GM18520 (cell line): Measurements from ENCODE around the gene SCAMP3.
A peak's percentile ranks its signal among the peaks of the same experiment; 100 is the strongest.
"Not testable (repeated sequence)": the region's sequence is repeated elsewhere in the genome, so short reads cannot be mapped to it uniquely, and the experiment has no call there.

ENCODE experiments used
- ATAC-seq: cut with Tn5 transposase; IDR thresholded peaks from one replicate; pipeline ENCODE4 v1.9.1; 2021; ENCODE audit not compliant: unreplicated experiment

The SCAMP3 gene

GRCh38 chr1:155255243-155256007, 6.7 kb downstream of the SCAMP3 start, which contains the start of gene ENTREP3:
ENTREP3 (minus strand) TSS chr1:155255483; CDS start chr1:155254877, 606 bp downstream.
- peak; percentile 34 for ATAC-seq

- no peak for ATAC-seq
Measured at GRCh38 chr1:155254714-155255242, 7.4 kb downstream of the SCAMP3 start.

- no peak for ATAC-seq
Measured at GRCh38 chr1:155254228-155254713, 7.9 kb downstream of the SCAMP3 start.

GRCh38 chr1:155253797-155254196, 8.4 kb downstream of the SCAMP3 start:
- ATAC-seq = no peak

- no peak for ATAC-seq
Measured at GRCh38 chr1:155253208-155253607, 9.0 kb downstream of the SCAMP3 start.

GRCh38 chr1:155251566-155251965, 10.6 kb downstream of the SCAMP3 start:
- no peak for ATAC-seq

- ATAC-seq = peak; percentile 80
Measured at GRCh38 chr1:155250633-155251449, 11.3 kb downstream of the SCAMP3 start.

GRCh38 chr1:155250246-155250632, 11.9 kb downstream of the SCAMP3 start:
- ATAC-seq = peak; percentile 3

- no peak for ATAC-seq
Measured at GRCh38 chr1:155247667-155248553, 14.2 kb downstream of the SCAMP3 start.

- not testable (repeated sequence) for ATAC-seq
Measured at GRCh38 chr1:155246796-155247195, 15.4 kb downstream of the SCAMP3 start.

- no peak for ATAC-seq
Measured at GRCh38 chr1:155245163-155245524, 17.0 kb downstream of the SCAMP3 start.

GRCh38 chr1:155244368-155245162, 17.6 kb downstream of the SCAMP3 start:
- peak; percentile 88 for ATAC-seq

GRCh38 chr1:155242805-155243358, 19.3 kb downstream of the SCAMP3 start:
- no peak for ATAC-seq

GRCh38 chr1:155241841-155242264, 20.3 kb downstream of the SCAMP3 start:
- ATAC-seq = no peak

- ATAC-seq = no peak
Measured at GRCh38 chr1:155241069-155241679, 21.0 kb downstream of the SCAMP3 start.

- ATAC-seq = no peak
Measured at GRCh38 chr1:155236451-155236850, 25.7 kb downstream of the SCAMP3 start.

- not testable (repeated sequence) for ATAC-seq
Measured at GRCh38 chr1:155235375-155235774, 26.8 kb downstream of the SCAMP3 start.

- not testable (repeated sequence) for ATAC-seq
Measured at GRCh38 chr1:155233502-155233901, 28.7 kb downstream of the SCAMP3 start.
